H1 (cell line): ENCODE measurements around the gene TMEM129. TPM values are rescaled to one million over a fixed set of nuclear protein-coding genes. Genes with fewer than 3 reads are reported as not detected.

Experiments
- CTCF ChIA-PET: fragments of 300-600 bp; sonication (Branson Sonifier 250); formaldehyde crosslinking; loops from one replicate; lab custom pipeline; 2021; ENCODE audit not compliant: partially characterized antibody; lab: Charles Lee
- POLR2A ChIA-PET: fragments of 300-600 bp; sonication (Branson Sonifier 250); formaldehyde crosslinking; loops from one replicate; lab custom pipeline; 2021; ENCODE audit warnings: inconsistent platforms; ENCODE audit not compliant: partially characterized antibody; lab: Charles Lee
- DNase-seq, 2 experiments: peaks; one replicate each; pipeline versions ENCODE4 v3.0.0 to v3.0.0-alpha.2; 2010 to 2022; ENCODE audit warnings: low spot score in 2 of 2, low read depth in 1 of 2, mixed read lengths in 1 of 2
- FAIRE-seq: peaks from 2 replicates; lab custom pipeline; 2011; peaks lifted over from hg19 to GRCh38; lab: Jason Lieb, UNC
- H2AFZ ChIP-seq: 2 replicates; pipeline ENCODE4 v1.8.1; 2012; ENCODE audit warnings: low read length, inconsistent platforms
- H2AK5ac ChIP-seq: 2 replicates; pipeline ENCODE4 v1.6.1; 2013; ENCODE audit warnings: low read depth, low read length
- H2BK120ac ChIP-seq: replicated peaks from 2 replicates; pipeline ENCODE3; 2013; ENCODE audit warnings: low read depth, low read length, inconsistent platforms
- H2BK12ac ChIP-seq: 2 replicates; pipeline ENCODE4 v1.6.1; 2013; ENCODE audit warnings: low read depth, low read length
- H2BK15ac ChIP-seq: 2 replicates; pipeline ENCODE4 v1.6.1; 2013; ENCODE audit warnings: low read length
- H2BK20ac ChIP-seq: 2 replicates; pipeline ENCODE4 v1.6.1; 2013; ENCODE audit warnings: low read length
- H2BK5ac ChIP-seq: 2 replicates; pipeline ENCODE4 v1.6.1; 2013; ENCODE audit warnings: low read depth, low read length
- H3K14ac ChIP-seq: 2 replicates; pipeline ENCODE4 v1.6.1; 2013; ENCODE audit warnings: inconsistent platforms; ENCODE audit not compliant: insufficient read length
- H3K18ac ChIP-seq: 2 replicates; pipeline ENCODE4 v1.6.1; 2013; ENCODE audit warnings: low read length; ENCODE audit errors: extremely low read depth
- H3K23ac ChIP-seq: 2 replicates; pipeline ENCODE4 v1.6.1; 2013; ENCODE audit warnings: inconsistent platforms; ENCODE audit not compliant: insufficient read length
- H3K23me2 ChIP-seq: 2 replicates; pipeline ENCODE4 v1.6.1; 2013; ENCODE audit warnings: low read depth, low read length
- H3K27ac ChIP-seq: 2 replicates; pipeline ENCODE4 v1.6.1; 2011; ENCODE audit warnings: low read depth, low read length, inconsistent platforms
- H3K27me3 ChIP-seq, 4 experiments: replicated peaks in 1 of 4; 1 replicate in 1 of 4; 2 replicates in 3 of 4; pipeline versions ENCODE4 v1.6.1 to v1.8.1; 2011 to 2013; ENCODE audit warnings: low read length in 3 of 4, mild to moderate bottlenecking in 3 of 4, inconsistent platforms in 2 of 4, mixed read lengths in 2 of 4, moderate library complexity in 1 of 4; ENCODE audit not compliant: control insufficient read depth in 3 of 4, insufficient read depth in 3 of 4; ENCODE audit errors: extremely low read depth in 1 of 4
- H3K36me3 ChIP-seq, 4 experiments: 2 replicates each; pipeline versions ENCODE4 v1.6.1 to v1.8.1; 2011 to 2013; ENCODE audit warnings: mild to moderate bottlenecking in 4 of 4, low read length in 3 of 4, moderate library complexity in 2 of 4, control low read depth in 1 of 4, inconsistent platforms in 1 of 4; ENCODE audit not compliant: insufficient read depth in 4 of 4, control insufficient read depth in 2 of 4
- H3K4ac ChIP-seq: replicated peaks from 2 replicates; pipeline ENCODE3; 2013; ENCODE audit warnings: low read length, low read depth, mixed read lengths, inconsistent platforms; ENCODE audit not compliant: insufficient read length
- H3K4me1 ChIP-seq, 4 experiments: replicated peaks in 1 of 4; 1 replicate in 1 of 4; 2 replicates in 3 of 4; pipeline versions ENCODE4 v1.6.1 to v1.8.1; 2011 to 2013; ENCODE audit warnings: low read length in 3 of 4, inconsistent platforms in 2 of 4, mixed read lengths in 1 of 4; ENCODE audit not compliant: insufficient read depth in 4 of 4, control insufficient read depth in 3 of 4
- H3K4me2 ChIP-seq, 2 experiments: 2 replicates each; pipeline versions ENCODE4 v1.6.1 to v1.8.1; 2011 to 2013; ENCODE audit warnings: low read depth in 2 of 2, low read length in 2 of 2, control low read depth in 1 of 2, inconsistent platforms in 1 of 2, mild to moderate bottlenecking in 1 of 2; ENCODE audit not compliant: insufficient read depth in 1 of 2
- H3K4me3 ChIP-seq, 4 experiments: fragments of 200-600, 300-600 bp in 1 of 4; sonication (generic), shearing (Covaris generic), sonication (Bioruptor Twin) in 1 of 4; 2 replicates each; pipeline versions ENCODE4 v1.5.1 to v1.8.1; 2011 to 2016; ENCODE audit warnings: low read length in 4 of 4, low read depth in 3 of 4, control low read depth in 2 of 4, inconsistent platforms in 2 of 4, mild to moderate bottlenecking in 2 of 4, mixed read lengths in 1 of 4, moderate library complexity in 1 of 4; ENCODE audit not compliant: insufficient read depth in 2 of 4; ENCODE audit errors: extremely low read depth in 1 of 4
- H3K56ac ChIP-seq: replicated peaks from 2 replicates; pipeline ENCODE3; 2013; ENCODE audit warnings: low read depth, mild to moderate bottlenecking, mixed read lengths, low read length, inconsistent platforms; ENCODE audit not compliant: insufficient read length
- H3K79me1 ChIP-seq: 2 replicates; pipeline ENCODE4 v1.6.1; 2013; ENCODE audit warnings: low read depth, low read length, control low read depth
- H3K79me2 ChIP-seq, 2 experiments: 2 replicates each; pipeline versions ENCODE4 v1.6.1 to v1.8.1; 2012 to 2013; ENCODE audit warnings: low read length in 2 of 2, mild to moderate bottlenecking in 2 of 2, inconsistent platforms in 1 of 2; ENCODE audit not compliant: insufficient read depth in 2 of 2, control insufficient read depth in 1 of 2
- H3K9ac ChIP-seq, 4 experiments: replicated peaks in 1 of 4; 1 replicate in 1 of 4; 2 replicates in 3 of 4; pipeline versions ENCODE4 v1.6.1 to v1.8.1; 2011 to 2013; ENCODE audit warnings: low read depth in 3 of 4, low read length in 3 of 4, control low read depth in 2 of 4, mild to moderate bottlenecking in 2 of 4, moderate library complexity in 2 of 4, inconsistent platforms in 1 of 4; ENCODE audit errors: extremely low read depth in 1 of 4
- H3K9me3 ChIP-seq, 2 experiments: 2 replicates each; pipeline versions ENCODE4 v1.6.1 to v1.8.1; 2012 to 2013; ENCODE audit warnings: mild to moderate bottlenecking in 2 of 2, moderate library complexity in 2 of 2, control low read depth in 1 of 2, inconsistent platforms in 1 of 2, low read depth in 1 of 2, low read length in 1 of 2, mixed read lengths in 1 of 2; ENCODE audit not compliant: insufficient read depth in 2 of 2
- H4K20me1 ChIP-seq, 2 experiments: replicated peaks in 1 of 2; 2 replicates each; pipeline versions ENCODE3 to v1.8.1; 2011 to 2013; ENCODE audit warnings: inconsistent platforms in 2 of 2, low read length in 2 of 2, mild to moderate bottlenecking in 1 of 2; ENCODE audit not compliant: insufficient read depth in 2 of 2, control insufficient read depth in 1 of 2
- H4K5ac ChIP-seq: 2 replicates; pipeline ENCODE4 v1.6.1; 2013; ENCODE audit warnings: low read length, low read depth, mixed read lengths, inconsistent platforms; ENCODE audit not compliant: insufficient read length
- H4K8ac ChIP-seq: 2 replicates; pipeline ENCODE4 v1.8.0; 2013; ENCODE audit warnings: mild to moderate bottlenecking, moderate library complexity, low read length, inconsistent platforms; ENCODE audit not compliant: insufficient read depth; ENCODE audit errors: extremely low read depth
- H4K91ac ChIP-seq: replicated peaks from 2 replicates; pipeline ENCODE3; 2013; ENCODE audit warnings: low read length, mixed read lengths, inconsistent platforms; ENCODE audit not compliant: insufficient read length
- BACH1 ChIP-seq: IDR thresholded peaks from 2 replicates; pipeline ENCODE4 v1.6.1; 2012; ENCODE audit warnings: low read length, improper control_type of control experiment
- CBX8 ChIP-seq: fragments of 300-800, 300-1000 bp; sonication (generic); IDR thresholded peaks from 2 replicates; pipeline ENCODE4 v1.7.1; 2016; ENCODE audit warnings: low read depth, low read length, borderline replicate concordance
- CHD1 ChIP-seq: IDR thresholded peaks from 2 replicates; pipeline ENCODE4 v1.6.1; 2012; ENCODE audit warnings: low read depth, low read length, improper control_type of control experiment
- EGR1 ChIP-seq: IDR thresholded peaks from 2 replicates; pipeline ENCODE4 v1.6.1; 2011; ENCODE audit warnings: low read depth, low read length, borderline replicate concordance
- HDAC2 ChIP-seq, 2 experiments: fragments of 300-600 bp in 1 of 2; sonication (generic) in 1 of 2; IDR thresholded peaks; 2 replicates each; pipeline ENCODE4 v1.6.1; 2011 to 2012; ENCODE audit warnings: low read depth in 2 of 2, low read length in 2 of 2, mild to moderate bottlenecking in 2 of 2, moderate library complexity in 2 of 2, borderline replicate concordance in 1 of 2, inconsistent platforms in 1 of 2
- POLR2AphosphoS5 ChIP-seq: IDR thresholded peaks from 2 replicates; pipeline ENCODE4 v1.6.1; 2011; ENCODE audit warnings: low read depth, low read length
- POU5F1 ChIP-seq: IDR thresholded peaks from 2 replicates; pipeline ENCODE4 v1.6.1; 2011; ENCODE audit warnings: low read depth, mild to moderate bottlenecking, low read length, moderate library complexity
- RBBP5 ChIP-seq: IDR thresholded peaks from 2 replicates; pipeline ENCODE4 v1.7.1; 2012; ENCODE audit warnings: low read depth, mild to moderate bottlenecking, inconsistent platforms, low read length, moderate library complexity, borderline replicate concordance
- SIRT6 ChIP-seq: IDR thresholded peaks from one replicate; pipeline ENCODE4 v1.7.1; 2012; ENCODE audit warnings: low read length, inconsistent platforms
- SIX5 ChIP-seq: IDR thresholded peaks from 2 replicates; pipeline ENCODE4 v1.6.1; 2011; ENCODE audit warnings: mild to moderate bottlenecking, low read depth, low read length
- SUZ12 ChIP-seq: fragments of 200-600 bp; sonication (generic); IDR thresholded peaks from 2 replicates; pipeline ENCODE4 v1.6.1; 2012; ENCODE audit warnings: mild to moderate bottlenecking, inconsistent platforms, low read length, moderate library complexity, mixed read lengths
- WGBS, 2 experiments: shearing (Covaris generic) in 1 of 2; methylation state at CpG; one replicate each; pipeline versions ENCODE4 v1.1.6 to v1.1.7; 2013 to 2015; ENCODE audit warnings: low lambda C conversion rate in 2 of 2, mixed read lengths in 2 of 2, inconsistent platforms in 1 of 2, low coverage in 1 of 2, missing lambda C conversion rate in 1 of 2; ENCODE audit not compliant: insufficient replicate concordance in 2 of 2, insufficient coverage in 1 of 2, insufficient read length in 1 of 2; ENCODE audit errors: extremely low coverage in 1 of 2, missing lambda C conversion rate in 1 of 2; 5-methylcytosine and 5-hydroxymethylcytosine counted together
- polyA plus RNA-seq, 7 experiments: library from polyadenylated mRNA; depleted of rRNA in 3 of 7; stranded (reverse) in 5 of 7; unstranded in 2 of 7; fragments of >200 nt in 5 of 7; fragments of 200-250 nt in 2 of 7; gene quantifications; 1 replicate in 5 of 7; 2 replicates in 1 of 7; 4 replicates in 1 of 7; pipeline versions ENCODE4 v1.2.1 to v1.2.3, GENCODE V29; 2011 to 2013; ENCODE audit warnings: missing spikeins in 2 of 7, mixed read lengths in 2 of 7
- total RNA-seq: library from RNA; stranded (reverse); fragmentation: NEBNext Ultra II Directional; extraction: Animal tissue kit (Norgen Biotek cat#: 25700); gene quantifications from 2 replicates; pipeline ENCODE4 v1.2.1, GENCODE V29; 2021

The TMEM129 gene
- total and polyA plus RNA-seq, 2 of the 8 experiments (the other 6 are each of a cell fraction or from before 2014, with no cell fraction given): 31.5 to 58.7 TPM

DNA sequence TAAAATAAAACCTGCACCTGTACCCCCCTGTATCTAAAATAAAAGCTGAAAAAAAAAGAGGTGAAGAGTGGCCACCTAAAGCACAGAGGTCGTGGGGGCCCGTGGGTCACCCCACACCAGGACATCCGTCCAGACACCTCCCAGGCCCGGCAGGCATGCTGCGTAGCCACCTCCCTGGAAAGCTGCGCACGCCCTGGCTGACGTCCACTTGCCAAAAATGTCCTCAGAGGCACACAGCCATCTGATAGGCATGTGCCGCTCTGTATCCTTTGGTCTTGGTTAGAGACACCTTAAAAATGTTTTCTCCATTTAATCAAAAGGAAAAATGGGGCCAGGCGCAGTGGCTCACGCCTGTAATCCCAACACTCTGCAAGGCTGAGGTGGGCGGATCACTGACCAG is 54.7 kb downstream of the TMEM129 start:
- no peak overlapping the region for H3K23ac ChIP-seq
- H4K5ac ChIP-seq: no peak overlapping the region
- no peak overlapping the region for H4K91ac ChIP-seq
- no peak overlapping the region for H2BK120ac ChIP-seq
- no peak overlapping the region for H3K14ac ChIP-seq
- CTCF ChIA-PET: interaction anchor here (3.3 kb wide), 1 partner anchor 27 kb away, joined by 13 read pairs; no protein-coding TSS in a partner anchor
- H3K56ac ChIP-seq: no peak overlapping the region
- H2BK5ac ChIP-seq: no peak overlapping the region
- H4K20me1 ChIP-seq: no peaks in the 10 kb centered on the region
- no peak overlapping the region for H3K18ac ChIP-seq
- POLR2A ChIA-PET: no interaction called here
- WGBS, 2 experiments: 85% methylated on average over 12 of the region's 12 CpGs; no CpG with 5 or more reads in 1 of the 2 experiments
- H4K8ac ChIP-seq: no peak overlapping the region
- H3K27ac ChIP-seq: no peak overlapping the region
- no peaks in the 10 kb centered on the region for H3K36me3 ChIP-seq
- H3K9ac ChIP-seq: no peak overlapping the region
- no peaks in the 10 kb centered on the region for H3K9me3 ChIP-seq
- peaks cover 0 to 5% (median 4%) of the 10 kb centered on the region in 4 experiments; a peak in 4 of 7 replicates for H3K4me1 ChIP-seq
- DNase-seq (no peak), FAIRE-seq (no peak)
- no peaks in the 10 kb centered on the region for H3K23me2 ChIP-seq
- H2BK20ac ChIP-seq: no peak overlapping the region
- no peaks in the 10 kb centered on the region; the same call in 1 of the 2 replicates for H3K79me1 ChIP-seq
- H2BK12ac ChIP-seq: no peak overlapping the region
- H3K79me2 ChIP-seq: no peaks in the 10 kb centered on the region
- no peak overlapping the region for H2AK5ac ChIP-seq
- no peak overlapping the region for H2BK15ac ChIP-seq
- TF ChIP-seq CBX8 (no peak), SIX5 (no peak), EGR1 (no peak), HDAC2 (IDR thresholded peaks at IDR 0.05; ENCODE audit: borderline replicate concordance in 1 of 2, low read depth in 2 of 2, low read length in 2 of 2) (no peak), CHD1 (no peak), RBBP5 (no peak), POU5F1 (no peak), POLR2AphosphoS5 (no peak), SUZ12 (no peak), BACH1 (no peak), SIRT6 (no peak)
- no peak overlapping the region for H2AFZ ChIP-seq
- no peak overlapping the region for H3K4me2 ChIP-seq
- no peaks in the 10 kb centered on the region for H3K27me3 ChIP-seq
- no peak overlapping the region for H3K4ac ChIP-seq
- H3K4me3 ChIP-seq: no peak overlapping the region
